ENCODE measurements around the gene LYG1. TPM values are rescaled to one million over a fixed set of nuclear protein-coding genes. Genes with fewer than 3 reads are reported as not detected.

The LYG1 gene
- total RNA-seq, 1 experiment from 2014 or later: 3.8 TPM

DNA sequence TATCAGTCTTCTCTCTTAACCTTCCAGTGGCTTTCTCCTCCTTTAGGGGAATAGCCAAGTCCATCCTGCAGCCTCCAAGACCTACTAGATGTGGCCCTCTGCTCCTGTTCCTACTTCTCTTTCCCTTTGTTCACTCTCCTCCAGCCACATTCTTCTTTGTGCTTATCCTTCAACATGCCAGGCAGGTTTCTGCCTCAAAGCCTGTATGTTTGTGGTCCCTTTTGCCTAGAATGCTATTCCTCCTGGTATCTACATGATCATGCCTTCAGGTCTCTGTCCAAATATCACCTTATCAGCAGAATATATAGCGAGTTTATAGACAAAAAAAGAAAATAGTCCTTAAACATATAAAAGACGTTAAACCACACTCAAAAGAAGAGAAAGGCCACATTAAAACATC lies 51.0 kb downstream of the LYG1 start (continued):
- TF ChIP-seq EZH2phosphoT487 (IDR thresholded peaks at IDR 0.05; ENCODE audit: borderline replicate concordance): no peak
- no peak for TF ChIP-seq FOSL1 (IDR thresholded peaks at IDR 0.05; ENCODE audit: low read depth)
- no peak for TF ChIP-seq EZH2 (IDR thresholded peaks at IDR 0.05)
- TF ChIP-seq JUND (IDR thresholded peaks at IDR 0.05): no peak
- TF ChIP-seq ZFX (IDR thresholded peaks at IDR 0.05): no peak

DNA sequence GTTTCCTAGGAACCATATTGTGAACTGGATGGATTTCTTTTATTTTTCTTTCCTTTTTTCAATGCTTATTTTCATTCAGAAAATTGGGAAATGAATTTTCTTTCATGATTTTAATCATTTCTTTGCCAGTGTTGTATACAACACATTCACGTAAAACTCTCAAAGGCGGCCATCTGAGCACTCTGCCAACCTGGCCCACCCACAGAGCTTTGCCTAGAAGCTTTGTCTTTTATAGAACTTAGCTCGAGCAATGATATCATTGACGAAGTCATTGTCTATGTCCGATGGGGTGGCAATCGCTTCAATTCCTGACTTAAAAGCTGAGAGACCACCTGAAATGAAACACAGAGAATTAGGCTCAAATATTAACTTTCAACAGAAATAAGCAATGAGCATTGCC lies 58.8 kb downstream of the LYG1 start:
- ATAC-seq (no peak), DNase-seq (ENCODE audit: low read depth, low spot score) (no peak)
- H3K9me3 ChIP-seq (ENCODE audit: control insufficient read depth in 1 of 2, insufficient read depth in 1 of 2, low read depth in 1 of 2, low read length in 2 of 2): no peaks in the 10 kb centered on the region
- no peaks in the 10 kb centered on the region for H3K36me3 ChIP-seq (ENCODE audit: control insufficient read depth in 1 of 2, insufficient read depth in 2 of 2, low read length in 2 of 2)
- no peaks in the 10 kb centered on the region for H4K20me1 ChIP-seq (ENCODE audit: insufficient read depth)
- RAD21 ChIA-PET (ENCODE audit: low non-redundant PET in 1 of 2, low total read pairs in 2 of 2, uncharacterized antibody in 2 of 2, unreplicated experiment in 2 of 2): no interaction called here
- POLR2A ChIA-PET: no interaction called here
- H3K27ac ChIP-seq (ENCODE audit: low read depth, low read length): no peak overlapping the region
- H3K4me3 ChIP-seq (replicated peaks in 1 of 2; ENCODE audit: low read depth in 1 of 2, low read length in 2 of 2): no peak overlapping the region
- H2AFZ ChIP-seq (ENCODE audit: low read depth, low read length, poor library complexity, severe bottlenecking): no peak overlapping the region
- intact Hi-C loops (cut with micrococcal nuclease): no loop called here
- no peaks in the 10 kb centered on the region for H3K79me2 ChIP-seq (ENCODE audit: insufficient read depth, low read length)
- H3K4me1 ChIP-seq (ENCODE audit: control insufficient read depth in 1 of 2, insufficient read depth in 2 of 2, low read length in 2 of 2): no peaks in the 10 kb centered on the region
- no TSS peak for BruUV-seq (replicated peaks)
- no peak overlapping the region for H3K4me2 ChIP-seq (ENCODE audit: low read length)
- no peak overlapping the region for H3K9ac ChIP-seq (ENCODE audit: low read length)
- no peaks in the 10 kb centered on the region for H3K27me3 ChIP-seq (ENCODE audit: insufficient read depth, low read length)
- CTCF ChIA-PET: no interaction called here
- H3K9me2 ChIP-seq (ENCODE audit: insufficient read depth): no peaks in the 10 kb centered on the region
- no peak for TF ChIP-seq EGR1 (IDR thresholded peaks at IDR 0.05; ENCODE audit: low read depth)
- TF ChIP-seq YY1 (IDR thresholded peaks at IDR 0.05; ENCODE audit: extremely low read depth, insufficient replicate concordance, low read depth, low read length): no peak
- TF ChIP-seq, protein P1, sequence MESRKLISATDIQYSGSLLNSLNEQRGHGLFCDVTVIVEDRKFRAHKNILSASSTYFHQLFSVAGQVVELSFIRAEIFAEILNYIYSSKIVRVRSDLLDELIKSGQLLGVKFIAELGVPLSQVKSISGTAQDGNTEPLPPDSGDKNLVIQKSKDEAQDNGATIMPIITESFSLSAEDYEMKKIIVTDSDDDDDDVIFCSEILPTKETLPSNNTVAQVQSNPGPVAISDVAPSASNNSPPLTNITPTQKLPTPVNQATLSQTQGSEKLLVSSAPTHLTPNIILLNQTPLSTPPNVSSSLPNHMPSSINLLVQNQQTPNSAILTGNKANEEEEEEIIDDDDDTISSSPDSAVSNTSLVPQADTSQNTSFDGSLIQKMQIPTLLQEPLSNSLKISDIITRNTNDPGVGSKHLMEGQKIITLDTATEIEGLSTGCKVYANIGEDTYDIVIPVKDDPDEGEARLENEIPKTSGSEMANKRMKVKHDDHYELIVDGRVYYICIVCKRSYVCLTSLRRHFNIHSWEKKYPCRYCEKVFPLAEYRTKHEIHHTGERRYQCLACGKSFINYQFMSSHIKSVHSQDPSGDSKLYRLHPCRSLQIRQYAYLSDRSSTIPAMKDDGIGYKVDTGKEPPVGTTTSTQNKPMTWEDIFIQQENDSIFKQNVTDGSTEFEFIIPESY (IDR thresholded peaks at IDR 0.05; ENCODE audit: extremely low read depth, insufficient replicate concordance, low read length): no peak
- TF ChIP-seq POLR2A (IDR thresholded peaks at IDR 0.05; ENCODE audit: borderline replicate concordance, extremely low read depth, insufficient read depth, insufficient read length): no peak
- TF ChIP-seq ZNF274 (IDR thresholded peaks at IDR 0.05; ENCODE audit: low read depth, low read length): no peak
- TF ChIP-seq SP1 (IDR thresholded peaks at IDR 0.05; ENCODE audit: low read depth): no peak
- TF ChIP-seq JUND (IDR thresholded peaks at IDR 0.05): no peak
- TF ChIP-seq TCF7L2 (IDR thresholded peaks at IDR 0.05; ENCODE audit: borderline replicate concordance, extremely low read depth, insufficient read depth, insufficient read length): no peak
- TF ChIP-seq, protein P2, sequence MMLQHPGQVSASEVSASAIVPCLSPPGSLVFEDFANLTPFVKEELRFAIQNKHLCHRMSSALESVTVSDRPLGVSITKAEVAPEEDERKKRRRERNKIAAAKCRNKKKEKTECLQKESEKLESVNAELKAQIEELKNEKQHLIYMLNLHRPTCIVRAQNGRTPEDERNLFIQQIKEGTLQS (IDR thresholded peaks at IDR 0.05): no peak
- TF ChIP-seq, protein P3, sequence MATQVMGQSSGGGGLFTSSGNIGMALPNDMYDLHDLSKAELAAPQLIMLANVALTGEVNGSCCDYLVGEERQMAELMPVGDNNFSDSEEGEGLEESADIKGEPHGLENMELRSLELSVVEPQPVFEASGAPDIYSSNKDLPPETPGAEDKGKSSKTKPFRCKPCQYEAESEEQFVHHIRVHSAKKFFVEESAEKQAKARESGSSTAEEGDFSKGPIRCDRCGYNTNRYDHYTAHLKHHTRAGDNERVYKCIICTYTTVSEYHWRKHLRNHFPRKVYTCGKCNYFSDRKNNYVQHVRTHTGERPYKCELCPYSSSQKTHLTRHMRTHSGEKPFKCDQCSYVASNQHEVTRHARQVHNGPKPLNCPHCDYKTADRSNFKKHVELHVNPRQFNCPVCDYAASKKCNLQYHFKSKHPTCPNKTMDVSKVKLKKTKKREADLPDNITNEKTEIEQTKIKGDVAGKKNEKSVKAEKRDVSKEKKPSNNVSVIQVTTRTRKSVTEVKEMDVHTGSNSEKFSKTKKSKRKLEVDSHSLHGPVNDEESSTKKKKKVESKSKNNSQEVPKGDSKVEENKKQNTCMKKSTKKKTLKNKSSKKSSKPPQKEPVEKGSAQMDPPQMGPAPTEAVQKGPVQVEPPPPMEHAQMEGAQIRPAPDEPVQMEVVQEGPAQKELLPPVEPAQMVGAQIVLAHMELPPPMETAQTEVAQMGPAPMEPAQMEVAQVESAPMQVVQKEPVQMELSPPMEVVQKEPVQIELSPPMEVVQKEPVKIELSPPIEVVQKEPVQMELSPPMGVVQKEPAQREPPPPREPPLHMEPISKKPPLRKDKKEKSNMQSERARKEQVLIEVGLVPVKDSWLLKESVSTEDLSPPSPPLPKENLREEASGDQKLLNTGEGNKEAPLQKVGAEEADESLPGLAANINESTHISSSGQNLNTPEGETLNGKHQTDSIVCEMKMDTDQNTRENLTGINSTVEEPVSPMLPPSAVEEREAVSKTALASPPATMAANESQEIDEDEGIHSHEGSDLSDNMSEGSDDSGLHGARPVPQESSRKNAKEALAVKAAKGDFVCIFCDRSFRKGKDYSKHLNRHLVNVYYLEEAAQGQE (IDR thresholded peaks at IDR 0.05; ENCODE audit: low read depth): no peak
- TF ChIP-seq, protein P4, sequence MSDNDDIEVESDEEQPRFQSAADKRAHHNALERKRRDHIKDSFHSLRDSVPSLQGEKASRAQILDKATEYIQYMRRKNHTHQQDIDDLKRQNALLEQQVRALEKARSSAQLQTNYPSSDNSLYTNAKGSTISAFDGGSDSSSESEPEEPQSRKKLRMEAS (IDR thresholded peaks at IDR 0.05): no peak
- no peak for TF ChIP-seq EZH2 (IDR thresholded peaks at IDR 0.05)
- no peak for TF ChIP-seq EZH2phosphoT487 (IDR thresholded peaks at IDR 0.05; ENCODE audit: borderline replicate concordance)
- TF ChIP-seq ZFX (IDR thresholded peaks at IDR 0.05): no peak
- TF ChIP-seq CBX3 (IDR thresholded peaks at IDR 0.05; ENCODE audit: low read depth): no peak
- TF ChIP-seq, protein P5, sequence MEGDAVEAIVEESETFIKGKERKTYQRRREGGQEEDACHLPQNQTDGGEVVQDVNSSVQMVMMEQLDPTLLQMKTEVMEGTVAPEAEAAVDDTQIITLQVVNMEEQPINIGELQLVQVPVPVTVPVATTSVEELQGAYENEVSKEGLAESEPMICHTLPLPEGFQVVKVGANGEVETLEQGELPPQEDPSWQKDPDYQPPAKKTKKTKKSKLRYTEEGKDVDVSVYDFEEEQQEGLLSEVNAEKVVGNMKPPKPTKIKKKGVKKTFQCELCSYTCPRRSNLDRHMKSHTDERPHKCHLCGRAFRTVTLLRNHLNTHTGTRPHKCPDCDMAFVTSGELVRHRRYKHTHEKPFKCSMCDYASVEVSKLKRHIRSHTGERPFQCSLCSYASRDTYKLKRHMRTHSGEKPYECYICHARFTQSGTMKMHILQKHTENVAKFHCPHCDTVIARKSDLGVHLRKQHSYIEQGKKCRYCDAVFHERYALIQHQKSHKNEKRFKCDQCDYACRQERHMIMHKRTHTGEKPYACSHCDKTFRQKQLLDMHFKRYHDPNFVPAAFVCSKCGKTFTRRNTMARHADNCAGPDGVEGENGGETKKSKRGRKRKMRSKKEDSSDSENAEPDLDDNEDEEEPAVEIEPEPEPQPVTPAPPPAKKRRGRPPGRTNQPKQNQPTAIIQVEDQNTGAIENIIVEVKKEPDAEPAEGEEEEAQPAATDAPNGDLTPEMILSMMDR (IDR thresholded peaks at IDR 0.05 in 2 of 3, conservative IDR thresholded peaks at IDR 0.05 in 1 of 3; ENCODE audit: borderline replicate concordance in 1 of 3, insufficient read depth in 1 of 3, low read depth in 2 of 3, low read length in 2 of 3): no peak
- no peak for TF ChIP-seq ELF1 (IDR thresholded peaks at IDR 0.05; ENCODE audit: borderline replicate concordance, low read depth)
- TF ChIP-seq FOSL1 (IDR thresholded peaks at IDR 0.05; ENCODE audit: low read depth): no peak
- TF ChIP-seq SRF (IDR thresholded peaks at IDR 0.05; ENCODE audit: low read depth): no peak

Data from HCT116 (cell line).